GM12874 (cell line): ENCODE data around the gene PEX1.
A peak's percentile ranks its signal among the peaks of the same experiment; 100 is the strongest.

Source experiments
- CTCF ChIP-seq: IDR thresholded peaks from 2 replicates; pipeline ENCODE4 v1.5.1; 2011; ENCODE audit warnings: low read depth, mild to moderate bottlenecking, control low read depth, low read length, moderate library complexity; ENCODE audit not compliant: insufficient read depth

Gene PEX1

GRCh38 chr7:92557249-92557648 lies 28.9 kb upstream of the PEX1 start:
- no peak for TF ChIP-seq CTCF

DNA sequence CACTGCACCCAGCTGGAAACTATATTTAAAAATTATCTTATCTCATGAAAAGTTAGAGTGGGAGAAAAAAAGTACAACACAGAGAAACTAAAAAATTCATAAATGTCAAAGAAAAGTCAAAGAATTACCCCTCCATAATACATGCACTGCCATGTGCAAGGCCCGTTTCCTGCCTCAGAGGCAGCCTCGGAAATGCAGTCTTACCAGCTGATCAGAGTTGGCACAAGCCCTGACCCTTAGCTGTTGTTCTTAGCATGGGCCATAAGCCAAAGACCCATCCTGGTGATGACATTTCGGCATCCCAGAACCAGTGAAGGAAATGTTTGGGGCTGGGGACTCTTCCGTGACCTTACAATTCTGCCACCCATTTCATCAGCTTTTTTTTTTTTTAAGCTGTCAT lies 21.9 kb upstream of the PEX1 start:
- no peak for TF ChIP-seq CTCF

GRCh38 chr7:92547579-92547978 lies 19.3 kb upstream of the PEX1 start:
- no peak for TF ChIP-seq CTCF

DNA sequence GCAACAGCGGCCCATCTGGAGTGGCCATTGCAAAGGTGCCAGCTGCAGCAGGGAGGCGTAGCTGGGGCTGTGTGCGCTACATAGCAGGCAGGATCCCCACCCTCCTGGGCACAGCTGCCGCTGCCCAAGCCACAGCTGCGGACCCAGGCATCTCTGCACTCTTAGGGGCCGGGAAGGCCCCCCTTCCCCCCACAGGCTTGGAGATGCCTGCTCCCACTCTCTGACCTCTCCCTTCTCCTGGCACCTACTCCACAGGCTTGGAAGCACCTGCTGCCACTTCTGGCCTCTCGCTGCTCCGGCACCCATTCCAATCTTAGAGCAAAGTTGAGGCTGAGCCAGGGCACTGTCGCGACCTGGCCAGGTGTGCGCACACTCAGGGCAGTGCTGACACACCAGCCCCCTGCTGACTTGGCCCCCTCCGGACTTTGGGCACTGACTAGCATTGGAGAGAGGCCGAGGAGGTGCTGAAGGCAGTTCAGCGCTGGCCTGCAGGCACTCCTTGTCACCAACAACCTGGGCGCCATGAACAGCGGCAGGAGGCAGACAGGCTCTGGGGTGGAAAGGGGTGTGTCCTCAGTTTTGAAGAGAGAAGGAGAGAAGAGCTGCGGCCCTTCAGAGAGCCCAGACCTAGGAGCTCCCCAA lies 18.7 kb upstream of the PEX1 start:
- no peak for TF ChIP-seq CTCF

- no peak for TF ChIP-seq CTCF
Observed at GRCh38 chr7:92534572-92534971, 6.3 kb upstream of the PEX1 start.

DNA sequence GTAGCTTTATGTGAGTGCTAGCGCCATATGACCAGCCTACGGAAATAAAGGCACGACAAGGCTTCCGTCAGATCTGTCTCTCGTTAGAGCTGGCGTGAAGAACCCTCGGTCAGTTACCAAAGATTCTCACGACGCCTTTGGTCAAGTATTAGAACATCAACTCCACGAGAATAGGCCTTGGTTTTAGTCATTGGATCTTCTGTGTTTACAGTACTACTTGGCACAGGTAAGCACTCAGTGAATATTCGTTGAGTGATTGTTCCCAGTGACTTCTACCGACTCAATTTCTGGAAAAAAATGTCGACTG lies 591 bp upstream of the PEX1 start:
- no peak for TF ChIP-seq CTCF

GRCh38 chr7:92527300-92528187 lies 776 bp downstream of the PEX1 start:
- 0 out of 2 replicates have a peak, but pooled peaks have one; percentile 3 for TF ChIP-seq CTCF
